Uterus (tissue), 4 donors: ENCODE measurements around the gene BDNF. TPM values are rescaled to one million over a fixed set of nuclear protein-coding genes. Genes with fewer than 3 reads are reported as not detected.
"Not testable (repeated sequence)": the region's sequence is repeated elsewhere in the genome, so short reads cannot be mapped to it uniquely, and the experiment has no call there.

Source experiments
- DNase-seq, 2 donors: peaks; one replicate each; pipeline ENCODE4 v3.0.0-alpha.2; 2019 to 2020
- H3K27ac ChIP-seq, 2 donors: fragments of 200-600 bp; sonication (generic); 1 replicate in 1 of 2; 2 replicates in 1 of 2; pipeline ENCODE4 v1.5.1; 2016 to 2018
- H3K27me3 ChIP-seq, 2 donors: fragments of 200-600 bp; sonication (generic); one replicate each; pipeline ENCODE4 v1.5.1; 2018 to 2019; ENCODE audit warnings: control low read depth in 1 of 2
- H3K36me3 ChIP-seq, 2 donors: fragments of 200-600 bp; sonication (generic); one replicate each; pipeline ENCODE4 v1.5.1; 2019; ENCODE audit warnings: control low read depth in 1 of 2
- H3K4me1 ChIP-seq, 2 donors: fragments of 200-600 bp; sonication (generic); one replicate each; pipeline ENCODE4 v1.5.1; 2018 to 2019; ENCODE audit warnings: control low read depth in 1 of 2
- H3K4me3 ChIP-seq, 2 donors: fragments of 200-600 bp; sonication (generic); 1 replicate in 1 of 2; 2 replicates in 1 of 2; pipeline ENCODE4 v1.5.1; 2018 to 2019; ENCODE audit warnings: mild to moderate bottlenecking in 1 of 2
- H3K9me3 ChIP-seq, 2 donors: fragments of 200-600 bp; sonication (generic); one replicate each; pipeline ENCODE4 v1.5.1; 2019; ENCODE audit warnings: control low read depth in 1 of 2
- CTCF ChIP-seq, 4 experiments: fragments of 200-600 bp in 2 of 4; fragments of 450-650 bp in 2 of 4; sonication (generic) in 2 of 4; IDR thresholded peaks; one replicate each; pipeline ENCODE4 v1.5.1; 2016 to 2019; ENCODE audit warnings: antibody characterized with exemption in 4 of 4, mild to moderate bottlenecking in 2 of 4, moderate library complexity in 1 of 4
- POLR2A ChIP-seq, 2 donors: fragments of 450-650 bp; IDR thresholded peaks; one replicate each; pipeline ENCODE4 v1.6.1; 2016; ENCODE audit warnings: antibody characterized with exemption in 2 of 2, mild to moderate bottlenecking in 1 of 2, moderate library complexity in 1 of 2
- intact Hi-C: fragments of 100-400 bp; cut with DNase I; formaldehyde crosslinking; loops from one replicate; pipeline ENCODE4 v1.15.1; 2023; ENCODE audit warnings: low total_unique reads
- total RNA-seq, 4 donors: library from RNA; depleted of rRNA in 3 of 4; stranded (reverse); fragments of >200 nt in 3 of 4; gene quantifications; one replicate each; pipeline versions ENCODE4 v1.1.0 to v1.2.4, GENCODE V29; 2014 to 2023
- donor health status: DM: yes; HTN: yes; CAD: no.

BDNF gene
- under 1 TPM in 1 of 4 donors, not detected in 3; 0.83 TPM for total RNA-seq

GRCh38 chr11:27700351-27701301 is at the start of gene BDNF:
Gene BDNF (minus strand): TSS chr11:27700455. CDS start chr11:27658564, 41,891 bp downstream.
- Histone ChIP-seq H3K27me3 (peaks cover 0 to 27% of the 10 kb centered on the region in 2 donors), H3K4me3 (peak within 1 kb of the TSS; percentile 27 to 37), H3K36me3 (no peaks in the 10 kb centered on the region), H3K27ac (no peak within 1 kb of the TSS), H3K4me1 (peaks cover 0 to 8% of the 10 kb centered on the region in 2 donors), H3K9me3 (no peaks in the 10 kb centered on the region)
- intact Hi-C loops, result no loop called here
- no peak for DNase-seq
- TF ChIP-seq POLR2A (IDR thresholded peaks at IDR 0.05), result no peak
- TF ChIP-seq CTCF (IDR thresholded peaks at IDR 0.05), result no peak

- no peak for DNase-seq
- H3K9me3 ChIP-seq, result no peaks in the 10 kb centered on the region
- H3K4me1 ChIP-seq, result no peaks in the 10 kb centered on the region
- no peak overlapping the region for H3K4me3 ChIP-seq
- intact Hi-C loops, result no loop called here
- no peak overlapping the region for H3K27ac ChIP-seq
- no peaks in the 10 kb centered on the region for H3K27me3 ChIP-seq
- H3K36me3 ChIP-seq, result no peaks in the 10 kb centered on the region
- no peak for TF ChIP-seq CTCF (IDR thresholded peaks at IDR 0.05)
- no peak for TF ChIP-seq POLR2A (IDR thresholded peaks at IDR 0.05)
Observed at GRCh38 chr11:27740362-27741013, 40.2 kb upstream of the BDNF start.

- intact Hi-C loops, result no loop called here
- no peak for DNase-seq
Observed at GRCh38 chr11:27735281-27735680, 35.0 kb upstream of the BDNF start.

GRCh38 chr11:27731803-27732202 is 31.5 kb upstream of the BDNF start:
- H3K27me3 ChIP-seq, H3K4me3 ChIP-seq, DNase-seq, intact Hi-C loops, H3K36me3 ChIP-seq, H3K9me3 ChIP-seq, H3K4me1 ChIP-seq, H3K27ac ChIP-seq: not testable (repeated sequence)

More at GRCh38 chr11:27735281-27735680, 35.0 kb upstream of the BDNF start:
- H3K27ac ChIP-seq, result no peak overlapping the region
- H3K9me3 ChIP-seq, result no peaks in the 10 kb centered on the region
- H3K4me3 ChIP-seq, result no peak overlapping the region
- no peaks in the 10 kb centered on the region for H3K4me1 ChIP-seq
- no peak for TF ChIP-seq POLR2A (IDR thresholded peaks at IDR 0.05)
- no peak for TF ChIP-seq CTCF (IDR thresholded peaks at IDR 0.05)
- H3K36me3 ChIP-seq, result no peaks in the 10 kb centered on the region
- no peaks in the 10 kb centered on the region for H3K27me3 ChIP-seq

GRCh38 chr11:27726981-27727380 is 26.7 kb upstream of the BDNF start:
- DNase-seq, result no peak
- intact Hi-C loops, result no loop called here
- Histone ChIP-seq H3K9me3 (no peaks in the 10 kb centered on the region), H3K4me3 (no peak overlapping the region), H3K36me3 (no peaks in the 10 kb centered on the region), H3K27ac (no peak overlapping the region), H3K27me3 (peaks cover 0 to 11% of the 10 kb centered on the region in 2 donors), H3K4me1 (no peaks in the 10 kb centered on the region)
- TF ChIP-seq POLR2A (IDR thresholded peaks at IDR 0.05), result no peak
- TF ChIP-seq CTCF (IDR thresholded peaks at IDR 0.05), result no peak
